ENCODE data around the gene PWP2. TPM values are rescaled to one million over a fixed set of nuclear protein-coding genes. Genes with fewer than 3 reads are reported as not detected.
"Not testable (repeated sequence)": the region's sequence is repeated elsewhere in the genome, so short reads cannot be mapped to it uniquely, and the experiment has no call there.

The PWP2 gene
- total and polyA plus RNA-seq, 2 experiments from 2014 or later, result 0.99 to 1.4 TPM

GRCh38 chr21:44159349-44160297 is 52.4 kb downstream of the PWP2 start:
- H3K27ac ChIP-seq; H3K4me3 ChIP-seq; H3K9me3 ChIP-seq (ENCODE audit: low read depth); H3K36me3 ChIP-seq; H3K27me3 ChIP-seq; H3K4me1 ChIP-seq (ENCODE audit: low read depth); DNase-seq (ENCODE audit: low read depth in 1 of 2, low spot score in 1 of 2): not testable (repeated sequence)

- not testable (repeated sequence) for DNase-seq (ENCODE audit: low read depth in 1 of 2, low spot score in 1 of 2); H3K36me3 ChIP-seq
Observed at GRCh38 chr21:44160298-44160672, 53.1 kb downstream of the PWP2 start.

GRCh38 chr21:44160821-44161220 is 53.6 kb downstream of the PWP2 start:
- not testable (repeated sequence) for H3K9me3 ChIP-seq (ENCODE audit: low read depth); H3K36me3 ChIP-seq; DNase-seq (ENCODE audit: low read depth in 1 of 2, low spot score in 1 of 2); H3K27ac ChIP-seq; H3K4me3 ChIP-seq; H3K4me1 ChIP-seq (ENCODE audit: low read depth); H3K27me3 ChIP-seq

More at GRCh38 chr21:44160298-44160672, 53.1 kb downstream of the PWP2 start:
- not testable (repeated sequence) for H3K4me1 ChIP-seq (ENCODE audit: low read depth); H3K27me3 ChIP-seq; H3K9me3 ChIP-seq (ENCODE audit: low read depth); H3K27ac ChIP-seq; H3K4me3 ChIP-seq

GRCh38 chr21:44163167-44163653 is 56.0 kb downstream of the PWP2 start:
- not testable (repeated sequence) for H3K27ac ChIP-seq; H3K4me3 ChIP-seq; H3K36me3 ChIP-seq; H3K27me3 ChIP-seq; H3K4me1 ChIP-seq (ENCODE audit: low read depth); DNase-seq (ENCODE audit: low read depth in 1 of 2, low spot score in 1 of 2); H3K9me3 ChIP-seq (ENCODE audit: low read depth)

- H3K27ac ChIP-seq; H3K4me3 ChIP-seq; H3K36me3 ChIP-seq; H3K27me3 ChIP-seq; H3K4me1 ChIP-seq (ENCODE audit: low read depth); DNase-seq (ENCODE audit: low read depth in 1 of 2, low spot score in 1 of 2); H3K9me3 ChIP-seq (ENCODE audit: low read depth): not testable (repeated sequence)
Observed at GRCh38 chr21:44165933-44166332, 58.7 kb downstream of the PWP2 start.

- H3K4me3 ChIP-seq; H3K27ac ChIP-seq; H3K9me3 ChIP-seq (ENCODE audit: low read depth); H3K36me3 ChIP-seq; DNase-seq (ENCODE audit: low read depth in 1 of 2, low spot score in 1 of 2); H3K27me3 ChIP-seq; H3K4me1 ChIP-seq (ENCODE audit: low read depth): not testable (repeated sequence)
Observed at GRCh38 chr21:44167527-44167926, 60.3 kb downstream of the PWP2 start.

- not testable (repeated sequence) for H3K36me3 ChIP-seq; H3K9me3 ChIP-seq (ENCODE audit: low read depth); H3K4me3 ChIP-seq; DNase-seq (ENCODE audit: low read depth in 1 of 2, low spot score in 1 of 2); H3K4me1 ChIP-seq (ENCODE audit: low read depth); H3K27ac ChIP-seq; H3K27me3 ChIP-seq
Observed at GRCh38 chr21:44170326-44170725, 63.1 kb downstream of the PWP2 start.

DNA sequence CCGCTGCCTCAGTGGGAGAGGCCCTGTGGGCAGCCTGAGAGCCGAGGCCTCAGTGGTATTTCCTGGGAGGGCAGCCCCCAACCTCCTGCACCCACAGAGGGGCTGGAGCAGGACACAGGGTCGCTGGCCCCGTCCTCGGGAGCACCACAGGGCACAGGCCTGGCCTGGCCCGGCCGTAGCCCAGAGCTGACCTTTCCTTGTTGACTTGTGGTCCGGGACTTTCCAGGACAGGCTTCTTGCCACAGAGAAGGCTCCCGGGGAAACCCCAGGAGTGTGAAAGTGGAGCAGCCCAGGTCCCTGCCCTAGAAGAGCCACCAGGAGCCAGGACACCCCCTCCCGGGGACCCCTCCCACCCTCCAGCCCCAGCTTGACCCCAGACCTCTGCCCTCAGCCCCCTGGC is 63.7 kb downstream of the PWP2 start:
- not testable (repeated sequence) for H3K9me3 ChIP-seq (ENCODE audit: low read depth); H3K4me3 ChIP-seq; H3K27me3 ChIP-seq; H3K4me1 ChIP-seq (ENCODE audit: low read depth); H3K27ac ChIP-seq; H3K36me3 ChIP-seq; DNase-seq (ENCODE audit: low read depth in 1 of 2, low spot score in 1 of 2)

DNA sequence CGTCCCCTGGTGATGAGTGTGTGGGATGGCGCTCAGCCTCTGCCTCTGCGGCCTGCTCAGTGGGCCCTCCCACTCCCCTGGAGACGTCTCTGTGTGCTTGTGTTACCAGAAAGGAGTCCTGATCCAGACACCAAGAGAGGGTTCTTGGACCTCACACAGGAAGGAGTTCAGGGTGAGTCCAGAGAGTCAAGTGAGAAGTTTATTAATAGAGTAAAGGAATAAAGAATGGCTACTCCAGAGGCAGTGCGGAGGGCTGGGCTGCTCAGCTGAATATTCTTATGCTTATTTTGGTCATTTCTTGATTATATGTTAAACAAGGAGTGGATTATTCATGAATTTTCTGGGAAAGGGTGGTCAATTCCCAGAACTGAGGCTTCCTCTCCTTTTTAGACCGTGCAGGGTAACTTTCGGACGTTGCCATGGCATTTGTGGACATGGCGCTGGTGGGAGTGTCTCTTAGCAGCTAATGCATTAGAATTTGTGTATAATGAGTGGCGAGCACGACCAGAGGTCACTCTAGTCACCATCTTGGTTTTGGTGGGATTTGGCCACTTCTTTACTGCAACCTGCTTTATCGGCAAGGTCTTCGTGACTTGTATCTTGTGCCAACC is 64.9 kb downstream of the PWP2 start:
- not testable (repeated sequence) for DNase-seq (ENCODE audit: low read depth in 1 of 2, low spot score in 1 of 2); H3K27me3 ChIP-seq; H3K4me1 ChIP-seq (ENCODE audit: low read depth); H3K36me3 ChIP-seq; H3K4me3 ChIP-seq; H3K9me3 ChIP-seq (ENCODE audit: low read depth); H3K27ac ChIP-seq

- H3K9me3 ChIP-seq (ENCODE audit: low read depth); H3K36me3 ChIP-seq; H3K27me3 ChIP-seq; H3K4me3 ChIP-seq; H3K27ac ChIP-seq; H3K4me1 ChIP-seq (ENCODE audit: low read depth); DNase-seq (ENCODE audit: low read depth in 1 of 2, low spot score in 1 of 2): not testable (repeated sequence)
Observed at GRCh38 chr21:44172741-44173140, 65.5 kb downstream of the PWP2 start.

DNA sequence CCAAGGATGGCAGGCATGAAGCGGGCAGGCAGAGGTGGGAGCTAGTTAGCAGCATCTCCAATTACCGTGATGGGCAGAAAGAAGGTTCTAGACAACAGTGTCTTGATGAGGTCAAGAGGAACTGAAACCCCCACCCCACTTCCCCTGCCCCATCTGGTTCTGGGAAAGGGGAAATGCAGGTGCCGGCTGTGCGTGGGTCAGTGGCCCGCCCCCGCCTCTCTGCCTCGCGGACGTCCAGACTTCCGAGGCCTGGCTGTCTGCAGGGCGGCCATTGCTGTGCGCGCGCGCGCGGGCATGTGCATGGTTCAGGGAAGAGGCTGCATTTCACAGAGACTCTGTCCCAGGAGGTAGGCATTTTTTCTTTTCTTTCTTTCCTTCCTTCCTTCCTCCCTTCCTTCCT is 68.0 kb downstream of the PWP2 start:
- not testable (repeated sequence) for H3K9me3 ChIP-seq (ENCODE audit: low read depth); H3K36me3 ChIP-seq; H3K4me1 ChIP-seq (ENCODE audit: low read depth); H3K4me3 ChIP-seq; H3K27ac ChIP-seq; DNase-seq (ENCODE audit: low read depth in 1 of 2, low spot score in 1 of 2); H3K27me3 ChIP-seq

DNA sequence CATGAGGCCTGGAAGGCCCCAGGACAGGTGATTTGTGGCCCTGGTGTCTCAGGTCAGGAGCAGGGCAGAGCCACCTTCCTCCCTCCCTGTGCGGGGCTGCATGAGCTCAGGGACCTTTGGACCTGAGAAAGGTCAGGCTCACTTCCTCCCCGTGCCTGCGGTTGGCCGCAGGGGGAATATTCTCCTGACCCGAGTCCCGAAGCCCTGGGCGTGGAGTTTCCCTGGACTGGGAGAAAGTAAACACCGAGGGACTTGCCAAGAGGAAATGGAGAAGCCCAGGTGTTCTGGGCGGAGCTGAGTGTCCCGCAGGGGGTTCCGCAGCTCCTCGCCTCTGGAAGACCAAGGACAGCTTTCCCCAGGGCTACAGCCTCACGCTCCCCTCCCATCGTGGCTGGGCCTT is 68.9 kb downstream of the PWP2 start:
- H3K9me3 ChIP-seq (ENCODE audit: low read depth); H3K4me1 ChIP-seq (ENCODE audit: low read depth); H3K36me3 ChIP-seq; H3K4me3 ChIP-seq; H3K27ac ChIP-seq; H3K27me3 ChIP-seq; DNase-seq (ENCODE audit: low read depth in 1 of 2, low spot score in 1 of 2): not testable (repeated sequence)

Data from cardiac muscle cell (in vitro differentiated cells and primary cell).